ENCODE data around the gene TEDC1. TPM values are rescaled to one million over a fixed set of nuclear protein-coding genes. Genes with fewer than 3 reads are reported as not detected.
A peak's percentile ranks its signal among the peaks of the same experiment; 100 is the strongest.

Gene TEDC1
- total RNA-seq, 3 donors from 2014 or later (not counting 1 experiment from before 2014, with no cell fraction given) = 70.0 to 233 (median 112) TPM

- H3K4me3 Mint-ChIP-seq = no peak overlapping the region
- Histone ChIP-seq H3K27ac (ENCODE audit: low read length) (no peak overlapping the region), H3K27me3 (ENCODE audit: control insufficient read depth, insufficient read depth, low read length) (no peaks in the 10 kb centered on the region), H3K9me3 (ENCODE audit: control insufficient read depth, insufficient read depth, low read length) (no peaks in the 10 kb centered on the region), H3K36me3 (ENCODE audit: control insufficient read depth, insufficient read depth, low read length) (peaks cover 3% of the 10 kb centered on the region), H3K4me3 (ENCODE audit: low read length) (no peak overlapping the region), H3K4me1 (ENCODE audit: control insufficient read depth, insufficient read depth, low read length) (peaks cover 3% of the 10 kb centered on the region)
- H3K27me3 Mint-ChIP-seq (ENCODE audit: low read depth in 2 of 2) = no peaks in the 10 kb centered on the region
- intact Hi-C loops (cut with micrococcal nuclease) = no loop called here
- TF ChIP-seq CTCF (IDR thresholded peaks at IDR 0.05) = no peak
- no peak for ATAC-seq
- H3K27ac Mint-ChIP-seq = peak overlapping the region; percentile 29 to 45
- DNase-seq = peak in 1 of 2 donors; percentile 19
- peaks cover under 1 to 2% of the 10 kb centered on the region in 2 donors for H3K4me1 Mint-ChIP-seq
- no peaks in the 10 kb centered on the region for H3K9me3 Mint-ChIP-seq
- WGBS (ENCODE audit: insufficient coverage) = 97% methylated on average over 32 of the region's 32 CpGs
- no peaks in the 10 kb centered on the region for H3K36me3 Mint-ChIP-seq
These were observed 6.0 kb downstream of the TEDC1 start for GRCh38 chr14:105496831-105497591.

GRCh38 chr14:105497671-105498429 lies 6.8 kb downstream of the TEDC1 start:
- WGBS (ENCODE audit: insufficient coverage) = 97% methylated on average over 31 of the region's 31 CpGs
- no peak overlapping the region for H3K27ac ChIP-seq (ENCODE audit: low read length)
- DNase-seq (peak in 1 of 2 donors; percentile 8), ATAC-seq (no peak)
- peak overlapping the region; percentile 31 to 58 for H3K27ac Mint-ChIP-seq
- H3K9me3 ChIP-seq (ENCODE audit: control insufficient read depth, insufficient read depth, low read length) = no peaks in the 10 kb centered on the region
- TF ChIP-seq CTCF (IDR thresholded peaks at IDR 0.05) = no peak
- H3K36me3 ChIP-seq (ENCODE audit: control insufficient read depth, insufficient read depth, low read length) = peaks cover 3% of the 10 kb centered on the region
- H3K4me3 Mint-ChIP-seq = peak overlapping the region; percentile 35
- H3K27me3 ChIP-seq (ENCODE audit: control insufficient read depth, insufficient read depth, low read length) = no peaks in the 10 kb centered on the region
- no peaks in the 10 kb centered on the region for H3K27me3 Mint-ChIP-seq (ENCODE audit: low read depth in 2 of 2)
- no peaks in the 10 kb centered on the region for H3K36me3 Mint-ChIP-seq
- H3K9me3 Mint-ChIP-seq = no peaks in the 10 kb centered on the region
- H3K4me3 ChIP-seq (ENCODE audit: low read length) = no peak overlapping the region
- no peaks in the 10 kb centered on the region for H3K4me1 ChIP-seq (ENCODE audit: control insufficient read depth, insufficient read depth, low read length)
- intact Hi-C loops (cut with micrococcal nuclease) = no loop called here
- peaks cover 0 to 3% of the 10 kb centered on the region in 2 donors for H3K4me1 Mint-ChIP-seq

- peak overlapping the region; percentile 31 to 58 for H3K27ac Mint-ChIP-seq
- peak overlapping the region; percentile 35 for H3K4me3 Mint-ChIP-seq
- ATAC-seq (no peak), DNase-seq (peak in 1 of 2 donors; percentile 18)
- no peaks in the 10 kb centered on the region for H3K36me3 Mint-ChIP-seq
- Histone ChIP-seq H3K27me3 (ENCODE audit: control insufficient read depth, insufficient read depth, low read length) (no peaks in the 10 kb centered on the region), H3K9me3 (ENCODE audit: control insufficient read depth, insufficient read depth, low read length) (no peaks in the 10 kb centered on the region), H3K4me3 (ENCODE audit: low read length) (no peak overlapping the region), H3K36me3 (ENCODE audit: control insufficient read depth, insufficient read depth, low read length) (no peaks in the 10 kb centered on the region), H3K27ac (ENCODE audit: low read length) (no peak overlapping the region), H3K4me1 (ENCODE audit: control insufficient read depth, insufficient read depth, low read length) (no peaks in the 10 kb centered on the region)
- 97% methylated on average over 36 of the region's 36 CpGs for WGBS (ENCODE audit: insufficient coverage)
- H3K27me3 Mint-ChIP-seq (ENCODE audit: low read depth in 2 of 2) = no peaks in the 10 kb centered on the region
- H3K9me3 Mint-ChIP-seq = no peaks in the 10 kb centered on the region
- H3K4me1 Mint-ChIP-seq = peaks cover 0 to 4% of the 10 kb centered on the region in 2 donors
- no peak for TF ChIP-seq CTCF (IDR thresholded peaks at IDR 0.05)
- intact Hi-C loops (cut with micrococcal nuclease) = no loop called here
These were observed 7.6 kb downstream of the TEDC1 start for GRCh38 chr14:105498430-105499255.

Data from natural killer cell (primary cell).